Ishikawa (cell line): ENCODE results near the gene ZRANB3.

ENCODE experiments used
- CREB1 ChIP-seq: IDR thresholded peaks from 2 replicates; pipeline ENCODE4 v1.6.1; 2012; ENCODE audit warnings: low read depth
- YY1 ChIP-seq: IDR thresholded peaks from 2 replicates; pipeline ENCODE4 v1.6.1; 2012; ENCODE audit warnings: low read depth

DNA sequence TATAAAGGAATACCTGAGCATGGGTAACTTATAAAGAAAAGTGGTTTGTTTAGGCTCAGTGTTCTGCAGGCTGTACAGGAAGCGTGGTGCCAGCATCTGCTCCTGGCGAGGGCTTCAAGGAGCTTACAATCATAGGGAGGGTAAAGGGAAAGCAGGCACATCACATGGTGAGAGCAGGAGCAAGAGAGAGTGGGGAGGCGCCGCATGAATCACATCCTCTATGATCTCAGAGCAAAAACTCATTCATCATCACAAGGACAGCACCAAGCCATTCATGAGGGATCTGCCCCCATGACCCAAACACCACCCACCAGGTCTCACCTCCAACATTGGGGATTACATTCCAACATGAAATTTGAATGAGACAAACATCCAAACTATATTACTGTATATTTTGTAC lies 32.8 kb upstream of the ZRANB3 start:
- TF ChIP-seq CREB1 (no peak), YY1 (no peak)
